Activated CD8-positive, alpha-beta memory T cell treated with anti-CD3 and anti-CD28 coated beads, Interleukin-2, amount 50 U/mL, for 48 hours (primary cell): ENCODE measurements around the gene TCF15.
"Not testable (repeated sequence)": the region's sequence is repeated elsewhere in the genome, so short reads cannot be mapped to it uniquely, and the experiment has no call there.

Experiments
- DNase-seq: peaks from one replicate; pipeline ENCODE4 v3.0.0-alpha.2; 2020

The TCF15 gene

GRCh38 chr20:610130-611046 lies at the start of gene TCF15:
Gene TCF15, minus strand, starts transcription at chr20:610309. Its CDS starts 72 bp downstream, at chr20:610237.
- no peak for DNase-seq

- DNase-seq = no peak
Observed at GRCh38 chr20:658731-659291, 48.7 kb upstream of the TCF15 start.

GRCh38 chr20:658202-658601 lies 48.1 kb upstream of the TCF15 start:
- DNase-seq = no peak

GRCh38 chr20:655726-656624 lies 45.9 kb upstream of the TCF15 start:
- no peak for DNase-seq

- no peak for DNase-seq
Observed at GRCh38 chr20:654417-654750, 44.3 kb upstream of the TCF15 start.

- DNase-seq = no peak
Observed at GRCh38 chr20:653590-654416, 43.7 kb upstream of the TCF15 start.

GRCh38 chr20:653110-653589 lies 43.0 kb upstream of the TCF15 start, which contains the start of gene SRXN1:
Gene SRXN1, minus strand, starts transcription at chr20:653200. Its CDS starts 15 bp downstream, at chr20:653185.
- peak; percentile 93 for DNase-seq

- DNase-seq = peak; percentile 72
Observed at GRCh38 chr20:652615-653109, 42.6 kb upstream of the TCF15 start.

- no peak for DNase-seq
Observed at GRCh38 chr20:651713-652614, 41.9 kb upstream of the TCF15 start.

- DNase-seq = no peak
Observed at GRCh38 chr20:650954-651353, 40.8 kb upstream of the TCF15 start.

- no peak for DNase-seq
Observed at GRCh38 chr20:650281-650680, 40.2 kb upstream of the TCF15 start.

GRCh38 chr20:647479-648019 lies 37.4 kb upstream of the TCF15 start:
- no peak for DNase-seq

GRCh38 chr20:646868-647233 lies 36.7 kb upstream of the TCF15 start:
- no peak for DNase-seq

GRCh38 chr20:646107-646867 lies 36.2 kb upstream of the TCF15 start:
- DNase-seq = no peak

- peak; percentile 92 for DNase-seq
Observed at GRCh38 chr20:645318-646106, 35.4 kb upstream of the TCF15 start.

- DNase-seq = no peak
Observed at GRCh38 chr20:644692-645317, 34.7 kb upstream of the TCF15 start.

GRCh38 chr20:642398-643174 lies 32.5 kb upstream of the TCF15 start:
- no peak for DNase-seq

GRCh38 chr20:642013-642397 lies 31.9 kb upstream of the TCF15 start:
- not testable (repeated sequence) for DNase-seq
